Measurements from ENCODE around the gene KLHL42. TPM values are rescaled to one million over a fixed set of nuclear protein-coding genes. Genes with fewer than 3 reads are reported as not detected.

Gene KLHL42
- total RNA-seq, 2 donors from 2014 or later, result 16.5 to 20.1 TPM

DNA sequence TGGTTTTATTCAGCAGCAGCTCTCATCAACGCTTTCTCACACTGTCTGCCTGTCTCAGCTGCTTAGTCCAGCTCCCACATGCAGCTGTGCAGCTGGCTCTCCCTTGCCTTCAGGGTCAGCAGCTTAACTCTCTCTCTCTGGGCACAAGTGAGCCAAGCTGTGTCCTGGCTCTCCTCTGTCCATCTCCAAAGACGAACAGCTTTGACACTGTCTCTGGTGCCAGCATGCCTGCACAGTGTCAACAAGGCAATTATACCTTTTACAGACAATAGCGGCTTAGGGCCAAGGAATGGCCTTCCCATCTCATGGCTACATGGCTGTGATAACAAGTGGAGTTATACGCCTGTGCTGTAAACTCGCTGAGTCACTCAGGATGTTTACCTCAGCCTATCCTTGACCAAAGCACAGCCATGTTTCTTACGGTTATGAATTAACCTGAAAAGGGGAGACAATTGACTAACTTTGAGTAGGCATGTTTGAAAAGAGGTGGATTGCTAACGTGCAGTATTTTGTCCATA, 38.4 kb downstream of the KLHL42 start:
- Histone ChIP-seq H3K27ac (peak overlapping the region; percentile 7), H3K4me3 (no peak overlapping the region), H3K27me3 (no peaks in the 10 kb centered on the region), H3K4me1 (no peaks in the 10 kb centered on the region), H3K9ac (ENCODE audit: low read depth in 2 of 2, low read length in 2 of 2) (no peak overlapping the region), H3K9me3 (no peaks in the 10 kb centered on the region), H3K36me3 (no peaks in the 10 kb centered on the region)
- DNase-seq, result peak; percentile 54
- intact Hi-C loops (cut with DNase I), result loop anchor here (5.0 kb wide), 1 partner anchor 76 kb away; no protein-coding TSS in a partner anchor
- TF ChIP-seq, protein P1, sequence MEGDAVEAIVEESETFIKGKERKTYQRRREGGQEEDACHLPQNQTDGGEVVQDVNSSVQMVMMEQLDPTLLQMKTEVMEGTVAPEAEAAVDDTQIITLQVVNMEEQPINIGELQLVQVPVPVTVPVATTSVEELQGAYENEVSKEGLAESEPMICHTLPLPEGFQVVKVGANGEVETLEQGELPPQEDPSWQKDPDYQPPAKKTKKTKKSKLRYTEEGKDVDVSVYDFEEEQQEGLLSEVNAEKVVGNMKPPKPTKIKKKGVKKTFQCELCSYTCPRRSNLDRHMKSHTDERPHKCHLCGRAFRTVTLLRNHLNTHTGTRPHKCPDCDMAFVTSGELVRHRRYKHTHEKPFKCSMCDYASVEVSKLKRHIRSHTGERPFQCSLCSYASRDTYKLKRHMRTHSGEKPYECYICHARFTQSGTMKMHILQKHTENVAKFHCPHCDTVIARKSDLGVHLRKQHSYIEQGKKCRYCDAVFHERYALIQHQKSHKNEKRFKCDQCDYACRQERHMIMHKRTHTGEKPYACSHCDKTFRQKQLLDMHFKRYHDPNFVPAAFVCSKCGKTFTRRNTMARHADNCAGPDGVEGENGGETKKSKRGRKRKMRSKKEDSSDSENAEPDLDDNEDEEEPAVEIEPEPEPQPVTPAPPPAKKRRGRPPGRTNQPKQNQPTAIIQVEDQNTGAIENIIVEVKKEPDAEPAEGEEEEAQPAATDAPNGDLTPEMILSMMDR (IDR thresholded peaks at IDR 0.05), result no peak

DNA sequence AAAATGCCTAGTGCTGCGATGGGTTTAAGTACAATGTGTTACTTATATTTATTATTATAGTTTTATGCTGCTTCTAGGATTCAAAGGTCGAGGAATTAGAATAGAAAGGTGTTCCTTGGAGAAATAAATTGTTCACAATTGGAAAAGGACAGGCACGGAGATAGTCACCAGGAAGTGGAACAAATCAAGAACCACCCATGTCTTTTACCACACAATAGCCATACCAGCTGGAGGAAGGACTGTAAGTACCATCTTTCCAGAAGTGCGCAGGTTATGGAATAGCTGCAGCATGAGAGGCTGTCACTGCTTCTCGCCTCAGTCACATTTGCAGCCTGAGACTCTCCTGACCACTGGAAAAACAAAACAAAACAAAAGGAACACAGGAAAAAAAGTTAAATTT, 40.5 kb downstream of the KLHL42 start:
- H3K9ac ChIP-seq (ENCODE audit: low read depth in 2 of 2, low read length in 2 of 2), result no peak overlapping the region
- no peak overlapping the region for H3K4me3 ChIP-seq
- H3K27me3 ChIP-seq, result no peaks in the 10 kb centered on the region
- no peaks in the 10 kb centered on the region for H3K36me3 ChIP-seq
- TF ChIP-seq, protein P1 (IDR thresholded peaks at IDR 0.05), result no peak
- H3K9me3 ChIP-seq, result no peaks in the 10 kb centered on the region
- intact Hi-C loops (cut with DNase I), result no loop called here
- no peaks in the 10 kb centered on the region for H3K4me1 ChIP-seq
- no peak for DNase-seq
- no peak overlapping the region for H3K27ac ChIP-seq

- TF ChIP-seq, protein P1 (IDR thresholded peaks at IDR 0.05), result peak; percentile 89
- H3K9ac ChIP-seq (ENCODE audit: low read depth in 2 of 2, low read length in 2 of 2), result no peak overlapping the region
- intact Hi-C loops (cut with DNase I), result no loop called here
Observed at GRCh38 chr12:27821259-27821973, 41.4 kb downstream of the KLHL42 start.

GRCh38 chr12:27822076-27822712, 42.2 kb downstream of the KLHL42 start:
- H3K27me3 ChIP-seq, result no peaks in the 10 kb centered on the region
- intact Hi-C loops (cut with DNase I), result loop anchor here (2.0 kb wide), 1 partner anchor 91 kb away; no protein-coding TSS in a partner anchor
- H3K9me3 ChIP-seq, result no peaks in the 10 kb centered on the region
- DNase-seq, result no peak
- no peak overlapping the region for H3K4me3 ChIP-seq
- H3K9ac ChIP-seq (ENCODE audit: low read depth in 2 of 2, low read length in 2 of 2), result no peak overlapping the region
- TF ChIP-seq, protein P1 (IDR thresholded peaks at IDR 0.05), result no peak
- H3K36me3 ChIP-seq, result no peaks in the 10 kb centered on the region
- no peaks in the 10 kb centered on the region for H3K4me1 ChIP-seq
- H3K27ac ChIP-seq, result no peak overlapping the region

More at GRCh38 chr12:27821259-27821973, 41.4 kb downstream of the KLHL42 start:
- Histone ChIP-seq H3K9me3 (no peaks in the 10 kb centered on the region), H3K4me1 (no peaks in the 10 kb centered on the region), H3K27me3 (no peaks in the 10 kb centered on the region), H3K27ac (no peak overlapping the region), H3K36me3 (no peaks in the 10 kb centered on the region), H3K4me3 (no peak overlapping the region)
- DNase-seq, result peak; percentile 68

DNA sequence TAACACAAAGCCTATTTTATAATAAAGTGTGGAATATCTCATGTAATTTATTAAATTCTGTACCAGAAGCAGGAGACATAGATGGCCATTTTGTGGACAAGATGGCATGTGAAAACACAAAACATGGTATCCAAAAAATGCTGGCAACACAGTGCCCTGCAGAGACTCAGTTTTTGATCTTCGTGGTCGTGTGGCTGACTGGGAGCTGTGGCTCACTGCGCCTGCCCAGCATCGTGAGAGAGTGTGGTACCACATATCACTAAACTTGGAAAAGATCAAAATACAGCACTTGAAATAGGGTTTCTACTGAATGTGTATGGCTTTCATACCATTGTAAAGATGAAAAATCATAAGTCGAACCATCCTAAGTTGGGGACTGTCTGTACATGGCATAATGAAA, 43.0 kb downstream of the KLHL42 start:
- Histone ChIP-seq H3K27ac (no peak overlapping the region), H3K9ac (ENCODE audit: low read depth in 2 of 2, low read length in 2 of 2) (no peak overlapping the region), H3K36me3 (no peaks in the 10 kb centered on the region), H3K27me3 (no peaks in the 10 kb centered on the region), H3K9me3 (no peaks in the 10 kb centered on the region), H3K4me1 (no peaks in the 10 kb centered on the region), H3K4me3 (no peak overlapping the region)
- intact Hi-C loops (cut with DNase I), result loop anchor here (2.0 kb wide), 1 partner anchor 92 kb away; no protein-coding TSS in a partner anchor
- TF ChIP-seq, protein P1 (IDR thresholded peaks at IDR 0.05), result no peak
- no peak for DNase-seq
